ENCODE data around the gene PSMA5.
"Not testable (repeated sequence)": the region's sequence is repeated elsewhere in the genome, so short reads cannot be mapped to it uniquely, and the experiment has no call there.

The PSMA5 gene

GRCh38 chr1:109447524-109447923, 21.3 kb upstream of the PSMA5 start:
- in situ Hi-C loops (cut with HindIII; ENCODE audit: low sequenced_read_pairs) = no loop called here
- TF ChIP-seq, protein P1, sequence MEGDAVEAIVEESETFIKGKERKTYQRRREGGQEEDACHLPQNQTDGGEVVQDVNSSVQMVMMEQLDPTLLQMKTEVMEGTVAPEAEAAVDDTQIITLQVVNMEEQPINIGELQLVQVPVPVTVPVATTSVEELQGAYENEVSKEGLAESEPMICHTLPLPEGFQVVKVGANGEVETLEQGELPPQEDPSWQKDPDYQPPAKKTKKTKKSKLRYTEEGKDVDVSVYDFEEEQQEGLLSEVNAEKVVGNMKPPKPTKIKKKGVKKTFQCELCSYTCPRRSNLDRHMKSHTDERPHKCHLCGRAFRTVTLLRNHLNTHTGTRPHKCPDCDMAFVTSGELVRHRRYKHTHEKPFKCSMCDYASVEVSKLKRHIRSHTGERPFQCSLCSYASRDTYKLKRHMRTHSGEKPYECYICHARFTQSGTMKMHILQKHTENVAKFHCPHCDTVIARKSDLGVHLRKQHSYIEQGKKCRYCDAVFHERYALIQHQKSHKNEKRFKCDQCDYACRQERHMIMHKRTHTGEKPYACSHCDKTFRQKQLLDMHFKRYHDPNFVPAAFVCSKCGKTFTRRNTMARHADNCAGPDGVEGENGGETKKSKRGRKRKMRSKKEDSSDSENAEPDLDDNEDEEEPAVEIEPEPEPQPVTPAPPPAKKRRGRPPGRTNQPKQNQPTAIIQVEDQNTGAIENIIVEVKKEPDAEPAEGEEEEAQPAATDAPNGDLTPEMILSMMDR (IDR thresholded peaks at IDR 0.05; ENCODE audit: low read depth, low read length, missing control alignments) = no peak
- H3K4me3 ChIP-seq (ENCODE audit: low read depth, low read length) = no peak overlapping the region
- no peak for DNase-seq (ENCODE audit: low read depth)

GRCh38 chr1:109445949-109446695, 19.9 kb upstream of the PSMA5 start:
- H3K4me3 ChIP-seq (ENCODE audit: low read depth, low read length); DNase-seq (ENCODE audit: low read depth); in situ Hi-C loops (cut with HindIII; ENCODE audit: low sequenced_read_pairs): not testable (repeated sequence)

DNA sequence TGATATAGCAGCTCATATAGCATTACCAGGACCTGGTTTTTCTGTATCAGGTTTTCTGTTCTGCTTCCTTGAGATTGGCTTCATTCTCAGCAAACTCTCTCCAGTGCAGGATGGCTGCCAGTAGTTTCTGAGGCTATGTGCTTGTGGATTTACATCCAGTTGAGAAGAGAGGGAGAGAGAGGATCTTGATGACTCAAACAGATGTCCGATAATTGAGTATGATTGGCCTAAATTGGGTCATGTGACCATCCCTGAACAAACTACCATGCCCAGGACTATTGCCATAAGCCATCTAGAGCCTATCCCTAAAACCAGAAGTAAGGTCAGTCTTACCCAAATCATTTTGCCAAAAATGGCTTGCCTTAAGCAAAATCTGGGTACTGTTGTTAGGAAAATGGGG, 18.1 kb upstream of the PSMA5 start:
- TF ChIP-seq, protein P1 (IDR thresholded peaks at IDR 0.05; ENCODE audit: low read depth, low read length, missing control alignments) = no peak
- in situ Hi-C loops (cut with HindIII; ENCODE audit: low sequenced_read_pairs) = no loop called here
- no peak for DNase-seq (ENCODE audit: low read depth)

DNA sequence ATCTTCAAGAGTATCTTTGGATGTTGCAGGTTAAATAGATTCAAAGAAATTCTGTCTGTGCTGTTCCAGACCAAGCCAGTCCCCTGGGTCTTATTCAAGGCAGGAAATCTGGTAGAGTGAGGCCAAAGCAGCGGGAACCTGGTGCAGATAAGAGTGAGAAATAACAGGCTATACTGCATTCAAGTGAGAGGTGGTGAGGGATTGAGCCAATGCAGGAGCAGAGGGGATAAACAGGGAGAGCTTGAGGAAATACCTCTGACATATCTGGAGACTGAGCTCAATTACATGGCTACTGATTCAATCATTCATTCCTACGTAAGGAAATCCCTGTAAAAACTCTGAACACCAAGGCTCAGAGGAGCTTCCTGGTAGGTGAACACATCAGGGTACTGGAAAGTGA, 17.2 kb upstream of the PSMA5 start:
- H3K4me3 ChIP-seq (ENCODE audit: low read depth, low read length) = no peak overlapping the region
- in situ Hi-C loops (cut with HindIII; ENCODE audit: low sequenced_read_pairs) = no loop called here
- TF ChIP-seq, protein P1 (IDR thresholded peaks at IDR 0.05; ENCODE audit: low read depth, low read length, missing control alignments) = no peak

More for the DNA sequence above, 18.1 kb upstream of the PSMA5 start:
- H3K4me3 ChIP-seq (ENCODE audit: low read depth, low read length) = no peak overlapping the region

GRCh38 chr1:109441069-109441468, 14.8 kb upstream of the PSMA5 start:
- no peak overlapping the region for H3K4me3 ChIP-seq (ENCODE audit: low read depth, low read length)
- in situ Hi-C loops (cut with HindIII; ENCODE audit: low sequenced_read_pairs) = no loop called here

More for the DNA sequence above, 17.2 kb upstream of the PSMA5 start:
- no peak for DNase-seq (ENCODE audit: low read depth)

GRCh38 chr1:109438798-109439297, 12.6 kb upstream of the PSMA5 start:
- DNase-seq (ENCODE audit: low read depth) = peak; percentile 60
- TF ChIP-seq, protein P1 (IDR thresholded peaks at IDR 0.05; ENCODE audit: low read depth, low read length, missing control alignments) = no peak
- no peak overlapping the region for H3K4me3 ChIP-seq (ENCODE audit: low read depth, low read length)
- in situ Hi-C loops (cut with HindIII; ENCODE audit: low sequenced_read_pairs) = no loop called here

More at GRCh38 chr1:109441069-109441468, 14.8 kb upstream of the PSMA5 start:
- TF ChIP-seq, protein P1 (IDR thresholded peaks at IDR 0.05; ENCODE audit: low read depth, low read length, missing control alignments) = no peak
- DNase-seq (ENCODE audit: low read depth) = no peak

- in situ Hi-C loops (cut with HindIII; ENCODE audit: low sequenced_read_pairs) = no loop called here
Measured at GRCh38 chr1:109434484-109434883, 8.2 kb upstream of the PSMA5 start.

More at GRCh38 chr1:109434484-109434883, 8.2 kb upstream of the PSMA5 start:
- DNase-seq (ENCODE audit: low read depth) = no peak
- TF ChIP-seq, protein P1 (IDR thresholded peaks at IDR 0.05; ENCODE audit: low read depth, low read length, missing control alignments) = no peak
- H3K4me3 ChIP-seq (ENCODE audit: low read depth, low read length) = no peak overlapping the region

Measured in astrocyte of the cerebellum (primary cell).